ENCODE results near the gene CLRN3.
A peak's percentile ranks its signal among the peaks of the same experiment; 100 is the strongest.

The CLRN3 gene

DNA sequence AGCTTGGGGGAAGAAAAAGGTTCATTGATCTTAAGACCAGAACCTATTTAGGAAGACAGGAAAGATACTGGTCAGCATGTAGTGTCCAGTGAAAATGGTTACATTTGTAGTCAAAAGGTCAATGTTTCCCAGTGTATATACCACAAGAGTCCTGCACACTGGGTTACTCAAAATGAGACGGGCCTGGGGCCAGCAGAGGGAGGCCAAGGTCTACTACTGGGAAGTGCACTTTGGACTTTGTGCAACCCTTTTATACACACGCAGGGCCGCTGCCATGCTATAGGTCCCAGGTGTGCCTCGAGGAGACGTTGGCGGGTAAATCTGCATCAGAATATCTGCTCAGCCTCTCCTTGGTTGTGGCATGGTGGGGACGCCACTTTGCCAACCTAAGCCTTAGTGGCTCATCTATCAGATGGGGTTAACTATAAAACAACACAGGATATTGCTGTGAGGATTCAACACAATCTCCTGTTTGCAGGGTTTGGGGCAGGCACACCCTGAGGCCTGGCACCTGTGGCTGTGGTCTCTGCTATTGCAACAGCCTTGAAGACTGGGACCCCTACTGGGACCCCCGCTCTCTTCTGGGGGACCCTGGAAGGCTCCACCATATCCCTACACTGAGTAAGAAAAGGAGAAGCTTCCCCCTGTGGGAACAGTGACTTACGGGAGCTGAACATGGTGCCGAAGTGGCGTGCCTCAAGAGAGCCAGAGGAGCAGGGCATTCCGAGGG is 19.7 kb downstream of the CLRN3 start:
- no peak for DNase-seq

DNA sequence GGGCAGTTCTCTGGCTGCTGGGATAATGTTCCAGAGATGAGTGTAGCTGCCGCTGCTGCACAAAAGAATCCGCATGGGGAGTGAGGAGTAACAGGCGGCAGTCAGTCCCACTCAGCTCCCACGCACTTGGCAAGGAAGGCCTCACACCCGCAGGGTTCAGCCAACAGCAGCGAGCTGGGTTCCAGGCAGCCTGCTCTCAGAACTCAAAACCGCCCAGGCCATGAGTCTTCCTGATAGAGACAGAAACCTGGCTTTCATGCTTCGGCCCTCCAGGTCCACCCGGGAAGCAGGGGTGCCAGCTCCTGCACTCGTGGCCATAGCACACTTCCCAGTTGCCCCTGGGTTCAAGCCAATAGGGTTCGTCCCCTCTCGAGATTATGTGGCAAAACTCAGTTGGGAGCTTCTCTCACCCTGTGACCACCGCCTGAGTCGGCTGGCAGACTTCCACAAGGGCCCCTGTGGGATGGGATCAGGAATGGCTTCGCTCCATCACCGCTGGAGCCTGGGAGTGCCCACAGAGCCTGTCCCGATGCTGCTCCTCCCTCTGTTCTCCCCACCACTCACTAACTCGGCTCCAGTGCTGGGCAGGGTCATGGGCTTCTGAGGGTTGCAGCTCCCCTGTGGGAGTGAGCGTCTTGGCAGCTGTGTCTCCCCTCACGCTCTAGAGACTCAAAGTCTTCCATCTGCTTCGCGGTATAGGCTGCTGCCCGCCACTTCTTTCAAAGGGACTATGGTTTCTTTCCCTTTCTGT is 20.6 kb downstream of the CLRN3 start:
- DNase-seq = no peak

DNA sequence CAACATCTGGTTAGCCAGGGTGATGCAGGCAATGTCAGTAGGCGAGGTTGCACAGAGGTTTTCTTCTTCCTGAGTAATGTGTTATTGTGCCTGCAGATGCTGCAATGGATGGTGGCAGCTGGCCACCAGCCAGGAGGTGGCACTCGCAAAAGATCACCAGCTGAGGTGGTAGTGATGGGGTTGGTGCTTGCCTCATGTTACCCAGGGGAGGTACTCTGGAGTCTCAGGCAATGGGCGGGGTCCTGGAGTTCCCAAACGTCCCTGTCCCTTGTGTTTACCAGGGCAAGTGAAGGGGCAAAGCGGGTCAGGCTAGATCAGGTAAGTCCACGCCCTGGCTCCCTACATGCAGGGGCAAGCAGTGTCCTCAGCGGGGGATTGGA is 21.1 kb downstream of the CLRN3 start:
- DNase-seq = no peak

DNA sequence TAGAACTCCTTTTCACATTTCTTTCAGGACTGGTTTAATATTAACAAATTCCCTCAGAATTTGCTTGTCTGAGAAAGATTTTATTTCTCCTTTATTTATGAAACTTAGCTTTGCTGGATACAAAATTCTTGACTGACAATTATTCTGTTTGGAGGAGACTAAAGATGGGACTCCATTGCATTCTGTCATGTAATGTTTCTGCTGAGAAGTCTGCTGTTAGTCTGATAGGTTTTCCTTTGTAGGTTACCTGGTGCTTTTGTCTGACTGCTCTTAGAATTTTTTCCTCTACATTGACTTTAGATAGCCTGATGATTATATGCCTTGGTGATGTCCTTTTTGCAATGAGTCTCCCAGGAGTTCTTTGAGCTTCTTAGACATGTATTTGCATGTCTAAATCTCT is 23.4 kb downstream of the CLRN3 start:
- DNase-seq = no peak

DNA sequence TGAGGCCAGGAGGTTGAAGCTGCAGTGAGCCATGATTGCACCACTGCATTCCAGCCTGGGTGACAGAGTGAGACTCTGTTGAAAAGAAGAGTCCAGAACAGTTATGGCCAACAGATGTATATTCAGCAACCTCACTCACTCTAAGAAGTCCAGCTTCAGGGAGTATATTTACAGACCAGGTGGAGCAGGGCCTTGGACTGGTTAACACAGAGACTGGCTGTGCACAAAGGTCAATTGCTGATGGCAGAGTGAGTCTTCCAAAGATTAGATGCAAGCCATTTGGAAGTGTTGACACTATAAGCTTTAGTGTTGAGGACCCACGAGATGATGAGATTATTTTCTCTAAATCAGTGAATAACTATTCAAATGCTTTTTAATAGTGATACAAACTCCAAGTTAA is 24.9 kb downstream of the CLRN3 start:
- DNase-seq = no peak

DNA sequence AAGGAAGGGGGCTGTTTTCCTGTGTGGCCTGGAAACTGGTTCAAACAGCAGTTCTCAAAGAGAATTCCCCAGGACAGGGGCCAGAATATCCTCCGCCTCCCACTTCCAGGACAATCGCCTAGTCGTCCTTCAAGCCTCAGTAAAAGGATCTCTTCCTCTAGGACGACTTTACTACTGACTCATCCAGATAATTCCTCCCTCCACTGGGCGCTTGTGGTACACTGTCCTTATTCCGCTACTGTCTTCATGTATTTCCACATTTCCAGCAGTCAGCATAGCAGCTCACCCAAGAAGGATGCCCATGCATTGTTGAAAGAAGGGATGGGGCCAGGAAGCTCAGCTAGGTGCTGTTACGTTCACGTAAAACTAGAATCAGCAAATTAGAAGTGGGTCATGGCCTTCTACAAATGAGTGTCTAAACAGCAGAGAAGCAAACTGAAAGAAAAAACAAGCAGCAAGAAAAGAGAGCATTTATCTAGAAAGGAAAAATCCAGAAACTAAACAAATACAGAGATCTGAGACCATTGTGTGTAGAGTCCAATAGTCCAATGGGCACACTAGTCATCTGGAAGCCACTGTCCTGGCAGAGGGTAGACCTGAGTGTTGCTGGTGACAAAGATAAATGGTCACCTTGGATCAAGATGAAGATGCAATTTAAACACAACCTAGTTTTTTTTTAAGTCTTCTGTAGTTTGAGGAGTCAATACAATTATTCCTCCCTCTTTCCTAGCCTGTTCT is 26.3 kb downstream of the CLRN3 start:
- no peak for DNase-seq

DNA sequence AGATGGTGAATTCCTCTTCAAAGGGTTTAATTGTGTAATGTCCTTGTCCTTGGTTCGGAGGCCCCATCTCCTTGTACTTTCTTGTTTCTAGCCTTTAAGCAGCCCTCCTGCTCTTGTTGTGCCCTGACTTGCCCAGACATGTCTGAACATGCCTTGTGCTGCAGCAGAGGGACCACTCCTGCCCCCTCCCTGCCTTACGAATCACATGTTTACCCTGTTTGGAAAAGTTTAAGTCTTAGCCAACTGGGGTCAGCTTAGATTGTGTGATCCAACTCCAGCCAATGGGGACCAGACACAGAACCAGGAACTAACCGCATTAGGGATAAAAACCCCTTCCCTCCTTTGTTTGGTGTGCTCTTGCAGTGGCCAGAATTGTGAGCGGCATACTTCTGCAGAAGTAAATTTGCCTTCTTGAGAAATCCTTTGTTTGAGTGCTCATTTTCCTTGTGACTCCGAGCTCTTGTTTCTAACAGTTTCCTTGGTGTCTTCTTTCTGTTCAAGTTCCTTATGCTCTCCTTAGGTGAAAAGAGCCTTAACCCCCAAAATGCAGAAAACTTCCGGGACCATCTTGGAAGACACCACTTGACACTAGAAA is 29.4 kb downstream of the CLRN3 start:
- no peak for DNase-seq

DNA sequence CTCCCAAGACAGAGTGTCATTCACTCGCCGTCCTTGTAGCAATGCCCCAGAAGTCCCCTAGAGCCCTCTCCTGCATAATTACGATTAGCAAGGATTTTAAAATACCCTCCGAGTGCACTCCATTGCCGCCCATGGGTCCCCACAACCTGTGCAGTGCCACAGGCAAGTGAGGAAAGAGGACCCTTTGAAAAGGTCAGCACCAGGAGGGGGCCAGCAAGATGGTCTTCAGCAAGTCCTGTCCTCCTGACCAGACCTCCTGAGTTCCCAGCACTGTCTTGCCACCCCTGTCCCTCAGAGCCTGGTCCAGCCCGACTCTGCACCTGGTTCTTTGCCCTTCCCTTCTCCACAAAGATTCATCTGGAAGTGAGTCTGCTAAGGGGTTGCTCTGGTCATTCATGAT is 32.1 kb downstream of the CLRN3 start:
- no peak for DNase-seq

DNA sequence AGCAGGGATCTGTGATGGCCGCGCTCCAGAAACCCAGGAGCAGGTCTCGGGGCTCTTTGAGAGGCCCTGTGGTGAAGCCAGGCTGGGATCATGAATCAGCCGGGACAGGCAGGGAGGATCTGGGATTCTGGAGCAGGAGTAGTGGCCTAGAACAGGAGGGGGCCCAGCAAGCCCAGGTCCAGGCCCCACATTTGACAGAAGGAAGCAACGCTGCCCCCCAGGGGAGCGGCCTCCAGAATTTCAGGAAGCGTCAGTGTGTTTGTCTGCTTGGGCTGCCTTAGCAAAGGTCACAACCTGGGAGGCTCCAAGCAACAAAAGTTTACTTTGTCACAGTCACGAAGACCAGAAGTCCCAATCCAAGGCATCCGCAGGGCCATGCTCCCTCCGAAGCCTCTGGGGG is 36.8 kb downstream of the CLRN3 start:
- DNase-seq = no peak

DNA sequence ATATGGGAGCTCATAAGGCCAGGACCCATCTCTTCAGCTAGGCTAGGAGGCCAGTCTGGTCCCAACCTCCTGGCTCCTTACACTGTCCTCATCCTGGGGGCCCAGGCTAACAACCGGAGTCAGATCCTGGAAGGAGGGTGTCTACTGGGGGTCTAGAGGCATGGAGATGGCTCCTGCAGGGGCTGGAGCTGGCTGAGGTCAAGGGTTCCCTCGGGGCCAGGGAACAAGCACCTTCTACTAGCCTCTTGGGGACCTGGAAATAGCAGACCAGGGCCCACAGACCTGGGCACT is 37.2 kb downstream of the CLRN3 start:
- no peak for DNase-seq

DNA sequence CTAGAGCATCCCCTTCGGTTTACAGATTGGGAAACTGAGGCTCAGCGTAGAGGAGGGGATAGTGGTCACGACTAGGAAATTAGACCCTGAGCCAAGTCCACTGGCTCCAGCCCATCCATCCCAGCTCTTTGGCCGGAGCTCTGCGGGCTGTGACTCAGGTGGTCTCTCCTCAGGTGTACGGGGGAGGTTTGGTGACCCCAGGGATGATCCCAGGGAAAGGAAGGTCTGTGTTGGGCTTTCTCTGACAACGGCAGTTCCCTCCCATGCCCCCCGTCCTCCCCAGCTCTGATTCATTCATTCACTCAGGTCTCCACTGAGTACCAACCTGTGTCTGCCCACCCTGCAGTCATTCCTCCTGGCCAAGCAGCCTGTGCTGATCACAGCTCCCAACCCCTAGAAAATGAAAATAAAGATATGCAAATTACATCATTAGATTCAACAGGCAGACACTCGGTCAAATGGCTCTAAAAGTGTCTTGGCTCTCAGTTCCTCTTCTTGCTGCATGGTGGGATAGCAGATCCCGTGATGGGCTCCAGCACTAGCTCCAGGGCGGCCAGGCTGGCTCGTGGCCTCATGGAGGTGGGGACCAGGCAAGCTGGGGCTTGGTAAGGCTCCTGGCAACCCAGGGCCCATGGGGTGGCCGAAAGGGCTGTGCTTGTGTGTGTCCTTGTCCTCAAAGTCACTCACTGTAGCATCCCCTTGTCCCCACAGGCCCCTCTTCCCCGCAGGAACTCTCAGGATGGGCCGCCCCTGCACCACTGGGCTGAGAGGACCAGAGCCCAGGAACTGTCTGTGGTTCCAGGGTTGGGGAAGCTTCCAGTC is 37.8 kb downstream of the CLRN3 start:
- DNase-seq = no peak

DNA sequence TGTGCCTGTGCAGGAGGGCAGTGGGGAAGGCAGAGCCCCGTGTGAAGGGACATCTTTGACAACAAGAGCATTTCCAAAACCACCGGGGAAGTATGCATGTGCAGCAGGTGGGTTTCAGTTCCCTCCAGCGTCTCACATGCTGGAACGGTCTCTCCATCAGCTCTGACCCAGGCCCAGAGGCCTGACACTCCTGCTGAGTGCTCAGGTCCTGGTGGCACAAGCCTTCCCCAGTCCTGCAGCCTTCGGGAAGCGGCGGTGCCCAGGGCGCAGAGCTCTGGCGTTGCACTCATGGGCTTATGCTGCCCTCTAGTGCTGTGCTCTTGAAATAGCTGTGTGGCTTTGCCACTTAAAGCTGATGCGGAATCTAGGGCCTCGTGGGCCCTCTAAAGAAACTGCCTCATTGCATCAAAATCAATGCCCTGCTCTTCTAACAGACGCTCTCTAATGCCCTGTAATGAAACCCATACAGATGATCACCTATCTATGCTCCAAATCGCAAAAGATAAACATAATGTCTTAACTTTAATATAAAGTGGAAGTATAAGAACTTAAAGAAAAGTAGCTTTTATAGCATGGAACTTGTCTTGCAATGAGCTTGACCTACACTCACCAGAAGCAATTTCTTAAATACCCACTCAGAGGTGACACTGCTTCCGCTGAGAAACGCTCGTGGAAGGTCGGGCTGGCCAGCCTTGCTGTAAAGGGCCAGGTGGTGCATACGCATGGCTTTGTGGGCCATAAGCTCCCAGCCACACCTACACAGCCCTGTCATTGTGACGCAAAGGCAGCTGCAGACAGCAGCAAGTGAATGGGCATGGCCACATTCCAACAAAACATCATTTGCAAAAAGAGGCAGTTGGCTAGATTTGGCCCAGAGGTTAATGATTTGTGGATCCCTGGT is 38.6 kb downstream of the CLRN3 start:
- DNase-seq = peak; percentile 10

DNA sequence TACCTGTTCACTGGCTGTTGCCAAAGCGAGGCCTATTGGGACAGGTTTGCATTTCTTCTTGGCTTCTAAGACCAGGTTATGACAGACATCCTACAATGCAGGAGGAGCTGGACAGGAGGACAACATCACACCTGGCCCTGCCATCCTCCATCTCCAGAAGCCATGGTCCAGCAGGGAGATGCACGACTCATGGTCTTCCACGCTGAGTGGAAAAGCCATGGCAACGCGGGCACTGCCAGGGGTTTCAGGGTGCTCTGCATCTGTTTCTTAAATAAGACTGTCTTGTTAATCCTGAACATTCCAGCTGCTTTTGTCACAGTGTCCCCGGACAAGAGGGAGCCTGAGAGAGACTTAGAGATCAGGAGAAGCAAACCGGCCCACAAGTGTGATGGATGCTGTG is 40.3 kb downstream of the CLRN3 start:
- DNase-seq = no peak

DNA sequence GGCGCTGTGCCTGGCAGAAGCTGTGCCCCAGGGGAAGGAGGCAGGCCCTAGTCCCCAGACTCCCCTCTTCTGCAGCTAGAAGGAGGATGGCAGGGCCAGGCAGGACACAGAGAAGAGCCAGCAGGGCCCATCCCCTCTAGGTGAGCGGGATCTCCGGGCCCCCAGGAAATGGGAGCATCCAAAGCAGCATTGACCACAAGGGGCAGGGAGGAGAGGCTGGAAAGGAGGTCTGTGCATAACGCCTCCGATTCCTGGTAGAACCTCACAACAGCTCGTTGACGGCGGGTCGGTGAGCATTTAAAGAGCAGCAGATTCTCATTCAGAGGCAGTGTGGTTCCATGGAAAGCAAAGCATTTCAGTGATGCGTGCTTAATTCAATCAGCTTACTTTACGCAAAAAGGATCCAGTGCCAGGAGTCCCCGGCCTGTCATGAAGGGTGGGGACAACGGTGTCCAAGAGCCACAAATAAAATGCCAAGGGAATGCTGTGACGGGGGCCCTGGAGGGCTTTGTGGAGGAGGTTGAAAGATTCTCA is 41.0 kb downstream of the CLRN3 start:
- no peak for DNase-seq

DNA sequence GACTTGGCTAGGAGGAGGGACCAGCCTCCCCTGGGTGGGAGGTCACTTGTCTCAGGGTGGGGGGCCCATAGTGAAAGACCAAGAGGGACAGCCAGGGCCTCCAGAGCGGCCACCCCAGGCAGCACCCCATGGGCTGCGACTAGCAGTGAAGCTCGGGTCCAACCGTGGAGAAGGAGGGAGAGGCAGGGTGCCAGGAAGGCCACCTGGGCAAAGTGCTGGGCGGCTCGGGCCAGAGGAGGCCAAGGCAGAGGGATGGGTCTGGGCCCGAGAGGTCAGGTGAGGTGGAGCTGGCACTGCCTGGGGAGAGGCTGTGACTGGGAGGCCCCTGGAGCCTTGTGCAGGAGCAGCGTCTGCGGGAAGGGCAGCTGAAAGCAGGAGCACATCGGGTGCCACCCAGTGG is 41.8 kb downstream of the CLRN3 start:
- no peak for DNase-seq

DNA sequence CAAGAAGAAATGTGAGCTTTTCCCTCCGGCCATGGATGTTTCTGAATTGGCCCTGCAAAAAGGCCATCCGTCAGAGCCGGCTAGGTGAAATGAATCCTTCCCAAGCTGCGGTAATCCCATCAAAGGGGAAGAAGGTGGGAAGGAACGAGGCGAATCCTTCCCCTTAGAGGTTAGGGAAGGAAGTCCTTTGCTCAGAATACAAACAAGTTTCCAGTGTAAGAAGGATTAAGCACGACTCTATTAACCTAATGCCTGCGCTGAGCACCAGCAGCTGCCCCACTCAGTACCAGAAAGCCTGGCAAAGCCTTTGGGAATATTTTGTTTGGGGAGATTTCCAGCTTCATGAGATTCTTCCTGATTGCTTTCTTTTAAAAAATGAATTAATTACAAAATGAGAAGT is 42.8 kb downstream of the CLRN3 start:
- DNase-seq = no peak

DNA sequence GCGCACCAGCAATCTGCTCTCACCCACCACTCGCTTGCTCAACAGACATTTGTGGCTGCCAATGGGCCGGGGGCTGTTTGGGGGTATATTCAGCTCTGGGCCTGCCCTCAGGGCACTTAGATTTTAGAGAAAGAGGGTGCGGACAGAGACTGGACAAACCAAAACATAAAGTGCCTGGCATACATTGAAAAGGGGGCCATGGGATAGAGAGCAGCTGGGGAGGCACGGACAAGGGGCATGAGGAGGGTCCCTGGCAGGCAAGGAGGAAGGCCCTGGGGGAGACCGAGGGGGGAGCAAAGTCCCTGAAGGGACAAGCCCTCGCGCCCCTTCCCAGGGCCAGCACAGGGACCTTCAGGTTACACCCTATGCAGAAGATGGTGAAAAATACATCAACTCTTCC is 43.5 kb downstream of the CLRN3 start:
- no peak for DNase-seq

DNA sequence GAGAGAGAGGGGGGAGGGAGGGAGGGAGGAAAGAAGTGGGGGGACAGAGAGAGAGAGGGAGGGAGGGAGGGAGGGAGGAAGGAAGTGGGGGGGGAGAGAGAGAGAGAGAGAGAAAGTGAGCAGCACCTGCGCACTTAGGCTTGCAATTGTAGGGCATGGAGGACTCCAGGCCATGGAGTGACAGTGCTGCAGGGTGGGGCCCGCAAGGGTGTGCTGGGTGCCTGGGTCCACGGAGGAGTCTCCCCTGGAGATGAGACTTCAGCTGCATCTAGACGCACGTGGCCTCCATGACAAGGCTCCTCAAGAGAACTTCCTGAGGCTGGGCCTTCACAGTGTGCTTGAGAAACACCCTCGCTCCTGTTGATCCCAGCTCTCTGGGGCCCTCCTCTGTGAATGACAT is 44.5 kb downstream of the CLRN3 start:
- no peak for DNase-seq

DNA sequence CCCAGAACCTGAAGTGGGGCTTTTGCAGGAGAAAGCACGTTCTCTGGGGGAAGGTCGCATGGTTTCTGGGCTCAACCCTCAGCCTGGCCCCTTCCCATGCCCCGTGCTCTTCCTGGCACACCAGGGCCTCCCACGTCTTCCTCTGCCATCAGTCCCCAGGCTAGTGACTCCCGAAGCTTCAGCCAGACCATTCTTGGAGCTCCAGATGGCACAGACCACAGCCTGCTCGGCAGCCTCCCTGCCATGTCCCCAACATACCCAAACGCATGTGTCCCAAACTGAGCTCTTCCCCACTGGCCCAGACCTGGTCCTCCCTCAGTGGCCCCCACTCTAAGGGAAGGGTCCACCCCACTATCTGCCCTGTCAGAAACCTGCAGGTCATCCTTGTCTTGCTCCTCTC is 47.0 kb downstream of the CLRN3 start:
- DNase-seq = no peak

DNA sequence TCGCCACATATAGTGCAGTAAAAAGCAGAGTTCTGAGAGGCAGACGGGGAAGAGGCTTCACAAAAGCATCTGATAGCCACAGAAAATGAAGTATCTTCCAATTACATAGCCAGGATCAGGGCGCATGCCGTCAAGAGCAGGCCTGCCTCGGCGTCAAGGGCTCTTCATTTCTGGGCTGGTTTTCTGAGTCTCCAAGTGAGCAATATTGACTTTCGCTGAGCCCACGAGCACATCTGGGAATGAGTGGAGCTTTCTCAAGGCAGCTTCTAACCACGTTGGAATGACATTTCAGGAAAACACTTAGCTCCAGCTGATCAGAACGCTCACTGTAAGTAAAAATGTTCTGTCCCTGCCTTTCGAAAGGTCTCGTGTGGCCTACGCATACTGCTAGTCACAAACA is 51.9 kb downstream of the CLRN3 start:
- no peak for DNase-seq

DNA sequence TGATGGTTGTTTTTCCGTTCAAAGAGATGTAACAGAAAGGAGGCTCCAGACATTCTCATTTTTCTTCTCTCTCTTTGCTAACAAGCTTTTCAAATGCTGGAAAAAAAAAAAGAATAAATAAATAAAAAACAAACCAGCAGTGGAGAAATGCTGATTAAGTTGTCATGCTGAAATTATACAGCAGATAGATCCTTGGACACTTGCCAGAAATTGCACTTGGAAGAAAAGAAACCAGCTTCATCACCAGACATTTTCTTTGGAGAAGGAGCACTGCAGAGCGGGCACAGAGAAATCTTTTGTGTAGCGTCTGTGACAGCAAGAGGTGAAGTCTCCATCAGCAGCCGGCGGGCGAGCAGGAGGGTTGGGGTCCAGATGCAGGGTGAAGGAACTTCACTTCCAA is 55.8 kb downstream of the CLRN3 start:
- DNase-seq = no peak

DNA sequence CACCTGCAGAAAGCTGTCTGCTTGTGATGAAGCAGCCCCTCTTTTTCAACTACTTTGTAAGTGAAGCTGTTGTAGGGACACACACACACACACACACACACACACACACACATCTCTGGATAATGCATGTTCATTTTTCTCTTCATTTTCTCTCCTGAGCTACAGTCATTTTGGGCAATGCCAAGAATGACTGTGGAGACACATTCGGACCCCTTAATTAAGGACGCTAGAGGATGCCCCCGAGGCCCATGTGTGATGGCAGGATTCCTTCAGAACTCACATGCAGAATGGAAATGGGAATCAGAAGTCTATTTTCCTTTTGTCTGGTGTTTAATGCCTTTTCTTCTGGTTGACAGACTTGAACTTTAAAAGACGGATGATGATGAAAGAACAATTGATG is 56.6 kb downstream of the CLRN3 start:
- DNase-seq = no peak
